GM19463 (cell line): Measurements from ENCODE around the gene PFN3.

Experiments
- ATAC-seq: cut with Tn5 transposase; IDR thresholded peaks from one replicate; pipeline ENCODE4 v1.9.1; 2021; ENCODE audit warnings: mild to moderate bottlenecking, moderate library complexity; ENCODE audit not compliant: unreplicated experiment

The PFN3 gene

DNA sequence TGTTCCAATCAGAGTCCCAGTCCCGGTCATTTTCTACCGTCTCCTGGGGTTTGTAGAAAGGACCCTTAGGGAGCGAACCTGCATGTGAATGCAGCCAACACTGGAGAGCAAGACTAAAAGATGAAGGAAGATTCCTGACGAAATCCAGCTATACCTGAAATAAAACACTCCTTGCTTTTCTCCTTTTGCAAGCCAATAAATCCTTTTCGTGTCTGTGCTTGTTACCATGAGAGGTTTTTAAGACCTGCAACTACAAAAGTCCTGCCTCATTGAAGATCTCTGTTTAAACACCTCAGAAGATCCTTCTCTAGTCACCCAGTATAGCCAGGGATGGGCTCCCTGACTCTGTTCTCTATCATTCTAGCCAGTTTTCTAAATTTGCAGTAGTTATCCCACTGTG, 26.2 kb downstream of the PFN3 start:
- no peak for ATAC-seq

DNA sequence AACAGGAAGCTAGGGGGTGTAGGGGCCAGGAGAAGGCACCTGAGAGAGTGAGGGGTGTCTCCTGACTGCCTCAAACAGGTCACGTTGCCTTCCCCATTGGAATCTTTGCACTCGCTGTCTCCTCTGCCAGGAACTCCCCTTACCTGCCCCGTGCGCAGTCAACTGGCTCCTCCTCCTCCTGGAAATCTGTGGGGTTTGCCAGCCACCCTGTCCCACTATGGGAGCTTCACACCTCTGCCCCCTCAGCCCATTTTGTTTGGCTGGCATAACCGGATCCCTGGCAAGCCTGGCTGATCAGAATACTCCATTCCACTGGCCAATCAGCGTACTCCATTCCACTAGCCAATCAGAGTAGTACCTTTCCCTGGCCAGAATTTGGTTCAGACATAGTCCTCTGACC, 26.7 kb downstream of the PFN3 start:
- ATAC-seq = no peak

DNA sequence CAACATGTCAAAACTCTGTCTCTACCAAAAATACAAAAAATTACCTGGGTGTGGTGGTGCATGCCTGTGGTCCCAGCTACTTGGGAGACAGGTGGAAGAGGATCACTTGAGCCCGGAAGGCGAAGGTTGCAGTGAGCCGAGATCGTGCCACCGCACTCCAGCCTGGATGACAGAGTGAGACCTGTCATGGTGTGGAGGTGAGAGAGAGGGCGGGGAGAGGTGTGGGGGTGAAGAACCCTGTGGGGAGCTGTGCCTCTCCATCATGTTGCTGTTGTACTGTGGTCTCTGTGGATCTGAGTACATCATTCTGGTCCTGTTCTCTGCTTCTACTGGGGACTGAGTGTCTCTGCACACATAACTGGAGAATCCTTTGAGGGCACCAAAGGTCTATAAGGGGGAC, 27.6 kb downstream of the PFN3 start:
- no peak for ATAC-seq

DNA sequence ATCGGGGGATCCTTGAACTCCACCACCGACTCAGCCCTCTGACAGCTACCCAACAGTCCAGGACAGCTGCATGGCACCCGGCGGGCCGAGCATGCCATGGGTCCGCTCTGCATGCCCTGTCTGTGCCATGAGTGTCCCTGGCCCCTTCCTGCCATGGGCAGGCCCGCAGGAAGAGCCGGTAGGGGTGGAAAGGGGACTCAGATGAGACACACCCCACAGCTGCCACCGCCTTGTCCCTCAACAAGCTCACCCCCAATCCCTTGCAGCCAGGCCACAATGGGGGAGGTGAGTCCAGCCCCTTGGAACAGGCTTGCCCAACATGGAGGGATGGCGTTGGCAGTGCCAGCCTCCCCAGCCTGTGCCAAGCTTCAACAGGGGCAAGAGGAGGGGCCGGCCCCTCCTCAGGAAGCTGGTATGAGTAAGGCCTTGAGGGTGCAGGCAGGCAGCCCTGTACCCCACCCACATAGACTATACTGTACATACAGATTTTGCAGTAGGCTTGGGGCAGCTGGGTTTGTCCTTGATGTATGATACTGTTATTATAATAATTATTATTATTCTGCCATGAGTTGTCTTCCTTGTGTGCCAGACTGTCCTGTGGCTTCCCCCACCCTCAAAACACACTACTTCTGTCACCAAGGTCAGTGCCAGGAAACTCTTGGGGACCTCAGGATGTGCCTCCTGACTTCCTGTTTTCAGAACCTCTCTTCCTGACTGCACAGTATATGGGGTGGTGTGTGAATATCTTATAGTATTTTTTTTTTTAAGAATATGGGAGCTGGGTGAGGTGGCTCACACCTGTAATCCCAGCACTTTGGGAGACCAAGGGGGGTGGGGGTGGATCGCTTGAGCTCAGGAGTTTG, 28.2 kb downstream of the PFN3 start:
- no peak for ATAC-seq

DNA sequence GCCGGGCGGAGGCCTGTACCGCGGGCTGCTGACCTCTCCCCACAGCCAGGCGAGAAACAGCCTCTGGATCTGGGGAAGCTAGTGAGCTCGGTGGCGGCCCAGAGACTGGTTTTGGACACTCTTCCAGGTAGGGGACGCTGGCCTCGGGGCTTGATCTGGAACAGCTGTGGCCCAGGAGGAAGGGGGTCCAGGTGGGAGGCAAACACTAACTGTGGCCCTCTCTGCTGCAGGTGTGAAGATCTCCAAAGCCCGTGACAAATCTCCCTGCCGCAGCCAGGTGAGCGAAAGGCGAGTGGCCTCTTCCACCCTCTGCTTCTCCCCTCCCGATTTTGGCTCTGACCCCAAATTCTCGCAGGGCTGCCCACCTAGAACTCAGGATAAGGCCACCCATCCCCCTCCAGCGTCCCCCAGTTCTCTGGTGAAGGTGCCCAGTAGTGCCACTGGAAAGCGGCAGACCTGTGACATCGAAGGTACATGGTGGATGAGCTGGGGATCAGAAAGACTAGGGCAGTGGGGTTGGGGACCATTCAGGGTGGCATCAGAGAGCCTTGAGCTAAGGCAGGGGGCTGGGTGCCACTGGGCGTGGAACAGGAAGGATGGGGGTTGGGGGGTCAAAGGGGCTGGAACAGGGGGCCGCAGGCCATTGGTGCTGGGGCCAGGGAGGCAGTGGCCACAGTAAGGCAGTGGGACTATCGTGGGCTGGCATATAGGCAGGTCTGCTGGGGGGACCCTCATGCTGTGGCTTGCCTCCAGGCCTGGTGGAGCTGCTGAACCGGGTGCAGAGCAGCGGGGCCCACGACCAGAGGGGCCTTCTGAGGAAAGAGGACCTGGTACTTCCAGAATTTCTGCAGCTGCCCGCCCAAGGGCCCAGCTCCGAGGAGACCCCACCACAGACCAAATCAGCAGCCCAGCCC, 29.1 kb downstream of the PFN3 start:
- no peak for ATAC-seq

DNA sequence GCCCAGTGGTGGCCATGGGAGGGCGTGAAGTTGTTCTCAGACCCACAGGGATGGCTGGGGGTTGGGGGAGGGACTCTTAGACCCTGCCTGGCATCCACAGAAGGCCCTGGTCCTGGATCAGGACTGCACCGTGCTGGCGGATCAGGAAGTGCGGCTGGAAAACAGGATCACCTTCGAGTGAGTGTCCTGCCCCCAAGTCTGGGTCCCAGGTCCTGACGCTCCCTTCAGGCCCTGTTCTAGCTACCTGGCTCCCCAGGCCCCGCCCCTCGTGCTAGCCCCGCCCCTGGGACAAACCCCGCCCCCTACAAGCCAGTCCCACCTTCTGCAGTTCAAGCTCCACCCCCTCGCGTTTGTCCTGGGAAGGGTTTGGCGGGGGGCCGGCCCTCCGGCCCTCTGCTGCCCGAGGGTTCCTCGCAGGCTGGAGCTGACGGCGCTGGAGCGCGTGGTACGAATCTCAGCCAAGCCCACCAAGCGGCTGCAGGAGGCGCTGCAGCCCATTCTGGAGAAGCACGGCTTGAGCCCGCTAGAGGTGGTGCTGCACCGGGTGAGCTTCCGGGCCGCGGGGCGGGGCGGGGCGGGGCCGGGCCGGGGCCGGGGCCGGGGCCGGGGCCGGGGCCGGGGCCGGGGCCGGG, 29.9 kb downstream of the PFN3 start:
- peak; percentile 76 for ATAC-seq

DNA sequence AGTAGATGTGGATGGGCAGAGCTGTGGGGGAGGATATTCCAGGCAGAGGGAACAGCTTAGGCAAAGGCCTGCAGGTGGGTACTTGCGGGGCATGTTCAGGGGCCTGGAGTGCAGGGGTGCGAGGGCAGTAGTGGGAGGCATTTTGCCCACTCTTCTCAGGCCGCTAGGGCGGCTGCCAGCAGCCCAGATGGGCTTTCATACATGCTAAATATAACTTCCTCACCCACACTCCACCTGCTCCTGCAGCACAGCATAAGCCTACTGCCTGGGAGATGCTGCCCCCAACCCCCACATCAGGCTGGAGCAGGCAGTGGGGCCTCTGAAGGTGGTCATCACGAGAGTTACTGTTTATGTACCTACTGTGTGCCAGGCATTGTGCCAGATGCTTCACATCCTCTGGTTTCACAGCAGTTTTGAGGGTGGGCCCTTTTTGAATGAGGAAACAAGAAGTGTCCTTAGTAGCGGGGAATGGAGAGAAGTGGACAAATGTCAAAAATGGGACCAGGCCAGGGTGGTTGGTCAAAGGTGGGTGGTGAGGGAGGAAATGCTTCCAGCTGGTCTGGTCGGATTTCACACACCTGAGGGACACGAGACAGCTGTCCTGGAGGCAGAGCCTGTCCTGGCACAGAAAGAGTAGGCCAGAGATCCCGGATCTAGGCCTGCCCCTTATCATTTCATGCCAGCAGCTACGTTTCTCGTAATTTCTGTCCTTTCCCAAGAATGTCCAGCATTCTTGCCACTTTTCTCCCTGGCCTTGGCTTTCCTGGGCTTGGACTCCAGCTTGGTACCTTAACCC, 30.6 kb downstream of the PFN3 start:
- ATAC-seq = no peak

DNA sequence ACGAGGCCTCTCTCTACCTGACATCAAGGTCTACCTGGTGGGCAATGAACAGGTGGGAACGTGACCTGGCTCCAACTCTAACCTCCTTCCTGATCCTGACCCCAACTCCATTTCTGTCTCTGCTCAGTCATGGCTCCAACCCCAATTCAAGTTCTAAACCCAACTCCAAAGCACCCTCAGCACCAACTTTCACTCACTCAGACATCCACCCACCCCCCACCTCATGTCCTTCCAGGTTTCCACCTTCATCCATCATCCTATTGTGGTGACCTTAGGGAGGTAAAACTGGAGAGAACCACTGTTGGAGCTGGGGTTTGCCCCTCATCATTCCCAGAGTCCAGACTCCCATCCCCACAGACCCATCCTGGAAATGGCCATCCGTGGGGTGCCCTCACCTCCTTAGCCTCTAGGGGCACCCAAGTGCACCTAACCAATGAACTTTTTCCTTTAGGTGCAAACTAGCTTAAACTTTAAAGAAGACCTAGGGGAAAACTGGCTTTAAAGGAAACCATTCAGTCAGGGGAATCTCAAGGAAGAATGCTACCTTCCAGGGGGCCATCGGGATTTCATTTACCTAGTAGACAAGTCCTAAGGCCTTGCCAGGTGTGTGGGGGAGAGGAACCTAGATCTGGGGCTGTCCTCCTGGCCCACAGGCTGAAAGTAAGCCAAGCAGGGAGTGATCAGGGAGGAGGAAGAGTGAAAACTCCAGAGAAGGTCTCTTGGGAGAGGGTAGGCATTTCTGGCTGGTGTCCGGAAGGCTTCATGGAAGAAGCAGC, 31.4 kb downstream of the PFN3 start:
- no peak for ATAC-seq

DNA sequence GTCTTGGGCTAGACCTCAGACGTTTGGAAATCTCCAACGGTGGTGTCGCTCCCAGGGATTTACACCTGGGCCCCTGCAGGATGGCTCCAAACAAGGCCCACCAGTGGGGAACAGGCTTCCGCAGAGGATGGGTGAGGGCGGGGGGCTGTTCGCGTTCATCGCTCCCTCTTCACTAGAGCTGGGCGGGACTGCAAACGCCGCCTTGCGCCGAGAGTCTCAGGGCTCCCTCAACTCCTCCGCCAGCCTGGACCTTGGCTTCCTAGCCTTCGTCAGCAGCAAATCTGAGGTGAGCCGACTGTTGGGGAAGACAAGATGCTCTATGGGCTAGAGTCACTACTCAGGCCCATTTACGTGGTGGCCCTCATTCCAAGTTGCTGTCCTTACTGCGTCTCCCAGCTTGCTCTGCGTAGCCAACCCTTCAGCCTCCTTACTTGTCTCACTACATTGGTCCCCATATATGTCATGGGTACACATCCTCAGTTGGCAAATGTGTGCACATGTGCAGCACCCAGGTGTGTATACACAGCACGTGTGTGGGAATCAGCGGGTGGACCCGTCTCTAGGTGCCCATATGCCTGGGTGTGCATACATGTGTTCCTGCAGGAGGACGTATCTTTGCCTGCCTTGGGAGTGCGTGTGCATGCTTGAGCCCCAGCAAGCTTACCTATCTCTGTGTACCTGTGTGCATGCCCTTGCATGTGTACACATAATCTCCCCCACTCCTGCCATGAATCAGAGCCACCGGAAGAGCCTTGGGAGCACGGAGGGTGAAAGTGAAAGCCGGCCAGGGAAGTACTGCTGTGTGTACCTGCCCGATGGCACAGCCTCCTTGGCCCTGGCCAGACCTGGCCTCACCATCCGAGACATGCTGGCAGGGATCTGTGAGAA, 32.2 kb downstream of the PFN3 start:
- no peak for ATAC-seq

DNA sequence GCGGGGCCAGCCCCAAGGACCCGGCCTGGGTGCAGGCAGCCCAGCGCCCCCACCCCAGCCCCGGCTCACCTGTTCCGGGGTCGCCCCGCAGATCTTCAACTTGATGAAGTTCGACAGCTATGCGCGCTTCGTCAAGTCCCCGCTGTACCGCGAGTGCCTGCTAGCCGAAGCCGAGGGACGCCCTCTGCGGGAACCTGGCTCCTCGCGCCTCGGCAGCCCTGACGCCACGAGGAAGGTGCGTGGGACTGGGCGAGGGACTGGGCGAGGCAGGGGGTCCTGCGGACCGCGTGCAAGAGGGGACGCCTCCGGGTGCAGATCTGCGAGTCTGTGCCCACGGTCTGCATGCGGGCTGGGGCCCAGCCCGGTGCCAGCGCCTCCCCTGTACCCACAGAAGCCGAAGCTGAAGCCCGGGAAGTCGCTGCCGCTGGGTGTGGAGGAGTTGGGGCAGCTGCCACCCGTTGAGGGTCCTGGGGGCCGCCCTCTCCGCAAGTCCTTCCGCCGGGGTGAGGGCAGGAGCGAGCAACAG, 33.1 kb downstream of the PFN3 start:
- ATAC-seq = no peak

DNA sequence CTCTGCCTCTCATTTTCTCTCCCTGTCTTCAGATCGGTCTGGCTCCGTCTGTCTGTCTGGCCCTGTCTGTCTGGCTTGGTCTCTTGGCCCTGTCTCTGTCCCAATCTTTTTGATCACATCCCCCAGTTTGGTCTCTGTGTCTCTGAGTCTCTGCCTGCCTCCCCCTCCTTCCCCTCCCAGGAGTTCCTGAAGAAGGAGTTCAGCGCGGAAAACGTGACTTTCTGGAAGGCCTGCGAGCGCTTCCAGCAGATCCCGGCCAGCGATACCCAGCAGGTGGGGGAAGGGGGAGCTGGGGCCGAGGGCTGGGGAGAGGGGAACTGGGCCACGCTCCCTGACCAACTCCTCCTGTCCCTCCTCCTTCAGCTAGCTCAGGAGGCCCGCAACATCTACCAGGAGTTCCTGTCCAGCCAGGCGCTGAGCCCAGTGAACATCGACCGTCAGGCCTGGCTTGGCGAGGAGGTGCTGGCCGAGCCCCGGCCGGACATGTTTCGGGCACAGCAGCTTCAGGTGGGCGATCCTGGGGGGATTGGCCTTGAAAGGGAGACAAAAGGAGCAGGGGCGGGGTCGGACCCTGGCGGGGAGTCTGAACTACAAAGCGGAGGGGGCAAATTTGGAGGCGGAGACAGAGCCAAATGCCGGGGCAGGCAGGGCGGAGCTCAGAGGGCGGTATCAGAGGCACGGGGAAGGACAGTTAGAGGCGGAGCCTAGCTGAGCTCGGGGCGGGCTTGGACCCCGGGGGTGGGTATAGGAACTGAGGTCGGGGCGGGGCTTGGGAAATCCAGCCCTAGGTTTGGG, 33.7 kb downstream of the PFN3 start:
- ATAC-seq = no peak

DNA sequence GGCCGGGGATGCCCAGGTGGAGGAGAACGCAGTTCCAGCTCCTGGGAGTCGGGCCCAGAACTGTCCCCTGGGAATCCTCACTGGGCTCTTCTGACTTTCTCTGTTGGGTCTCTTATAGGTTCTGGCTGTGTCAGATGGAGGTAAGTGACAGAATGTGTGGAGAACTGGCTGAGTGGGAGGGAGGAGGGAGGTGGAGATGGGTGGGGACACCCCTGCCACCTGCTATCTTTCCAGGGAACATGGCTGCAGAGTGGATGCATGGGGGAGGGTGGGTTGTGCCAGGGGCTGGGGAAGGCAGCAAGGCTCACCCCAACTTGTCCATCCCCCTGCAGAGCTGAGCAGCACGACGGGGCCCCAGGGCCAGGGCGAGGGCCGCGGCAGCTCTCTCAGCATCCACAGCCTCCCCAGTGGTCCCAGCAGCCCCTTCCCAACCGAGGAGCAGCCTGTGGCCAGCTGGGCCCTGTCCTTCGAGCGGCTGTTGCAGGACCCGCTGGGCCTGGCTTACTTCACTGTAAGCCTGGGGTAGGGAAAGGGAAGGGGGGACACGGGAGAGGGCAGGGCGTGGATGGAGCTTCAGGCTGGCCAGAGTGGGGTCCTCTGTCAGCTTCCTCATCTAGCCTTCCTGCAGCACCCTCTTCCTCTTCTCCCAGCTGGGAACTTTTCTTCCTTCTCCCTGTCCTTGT, 34.5 kb downstream of the PFN3 start:
- ATAC-seq = no peak

DNA sequence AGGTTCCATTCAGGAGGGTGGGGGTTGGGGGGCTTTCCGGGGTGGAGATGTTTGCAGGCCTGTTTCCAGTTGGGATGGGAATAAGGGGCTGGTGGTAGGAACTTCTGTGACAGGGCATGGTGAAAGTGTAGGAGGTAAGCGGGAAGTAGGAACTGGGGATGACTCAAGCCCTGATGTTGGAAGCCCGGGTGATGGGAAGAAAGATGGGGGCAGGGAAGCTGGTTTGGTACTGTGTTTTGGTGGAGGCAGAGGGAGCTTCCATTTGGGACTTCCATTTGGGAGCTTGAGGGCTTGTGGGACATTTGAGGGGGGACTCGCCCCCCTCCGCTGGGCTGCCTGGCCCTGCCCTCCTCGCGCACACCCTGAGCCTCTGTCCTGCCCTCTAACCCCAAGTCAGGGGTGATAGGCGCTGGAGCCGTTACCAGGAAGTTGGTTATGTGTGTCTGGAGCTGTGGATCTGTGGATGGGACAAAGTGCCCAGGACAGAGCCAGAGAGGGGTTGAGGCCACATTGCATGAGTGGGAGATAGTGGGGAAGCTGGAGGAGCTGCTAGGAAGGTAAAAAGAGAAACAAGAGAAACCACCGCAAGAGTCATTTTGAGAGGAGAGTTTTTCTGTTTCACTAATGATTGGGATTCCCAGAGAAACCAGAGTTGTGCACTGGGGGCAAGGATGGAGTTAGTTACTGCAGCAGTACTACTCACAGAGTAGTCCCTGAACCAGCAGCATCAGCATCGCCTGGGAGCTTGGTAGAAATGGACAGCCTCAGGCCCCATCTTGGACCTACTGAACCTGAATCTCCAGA, 36.1 kb downstream of the PFN3 start:
- ATAC-seq = peak; percentile 31

DNA sequence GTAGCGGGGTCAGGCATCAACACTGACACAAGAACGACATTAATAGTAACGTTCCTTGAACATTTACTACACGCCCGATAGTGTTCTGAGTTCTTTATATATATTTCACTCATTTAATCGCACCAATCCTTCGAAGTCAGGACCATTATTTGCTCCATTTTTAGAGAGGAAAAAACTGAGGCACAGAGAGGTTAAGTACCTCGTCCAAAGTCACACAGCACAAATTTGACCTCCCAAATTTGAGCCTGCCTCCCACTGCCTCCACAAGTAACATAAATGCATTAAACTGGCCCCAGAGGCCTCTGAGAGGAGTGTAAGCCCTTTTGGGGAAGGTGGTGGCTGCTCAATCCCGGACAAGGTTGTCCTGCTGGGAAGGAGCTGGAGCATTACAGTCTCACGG, 36.9 kb downstream of the PFN3 start:
- no peak for ATAC-seq

DNA sequence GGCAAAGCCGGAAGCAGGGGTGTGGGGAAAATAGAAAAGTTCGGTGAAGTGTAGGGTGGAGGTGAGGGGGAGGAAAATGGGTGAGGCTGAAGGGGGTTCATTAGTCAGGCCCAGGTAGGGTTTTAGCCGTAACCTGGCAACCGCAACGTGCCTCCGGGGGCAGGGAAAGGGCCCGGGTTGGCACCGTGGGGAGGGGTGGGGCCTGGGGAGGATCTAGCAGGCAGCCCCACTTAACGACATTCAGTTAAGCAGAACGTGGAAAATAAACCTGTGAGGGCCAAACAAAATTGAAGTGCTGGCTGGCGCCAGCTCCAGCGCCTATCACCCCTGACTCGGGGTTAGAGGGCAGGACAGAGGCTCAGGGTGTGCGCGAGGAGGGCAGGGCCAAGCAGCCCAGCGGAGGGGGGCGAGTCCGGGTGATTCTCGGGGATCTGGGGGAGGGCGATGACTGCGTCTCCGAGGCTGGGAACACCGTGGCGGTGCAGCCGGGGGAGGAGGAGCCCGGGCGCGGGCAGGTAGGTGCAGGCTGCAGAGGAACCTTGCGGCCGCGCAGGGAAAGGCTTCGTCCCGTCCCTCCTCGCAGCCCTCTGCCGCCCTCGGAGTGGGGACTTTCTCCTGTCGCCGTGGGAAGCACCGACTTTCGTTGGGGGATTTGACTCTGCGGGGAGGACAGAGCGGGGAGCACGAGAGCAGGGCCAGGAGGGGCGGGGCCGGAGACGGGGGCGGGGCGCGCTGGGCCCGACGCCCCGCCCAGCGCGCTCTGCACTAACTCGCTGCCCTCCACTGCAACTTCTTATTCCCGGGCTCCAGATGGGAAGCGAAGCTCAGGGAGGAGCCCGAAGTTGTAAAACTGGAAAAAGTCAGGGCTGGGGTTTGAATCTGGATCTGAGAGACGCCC, 37.6 kb downstream of the PFN3 start:
- peak; percentile 45 for ATAC-seq

DNA sequence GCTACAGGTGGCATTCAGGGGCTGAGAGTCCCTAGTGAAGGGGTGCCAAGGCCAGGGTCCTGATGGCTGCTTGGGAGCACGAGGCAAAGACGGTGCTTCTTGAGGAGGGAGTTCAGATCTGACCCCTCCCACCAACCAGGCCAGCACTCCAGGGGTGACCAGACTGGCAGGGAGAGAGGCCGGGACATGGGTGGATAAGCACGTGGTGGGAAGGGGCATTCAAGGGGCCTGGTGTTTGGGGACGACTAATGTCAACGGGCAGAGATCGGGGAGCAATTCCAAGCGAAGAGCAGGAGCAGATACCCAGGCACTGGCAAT, 38.2 kb downstream of the PFN3 start:
- no peak for ATAC-seq
